DMS53 treated with DMSO at 0.1 percent for 48 hours (cell line): Measurements from ENCODE around the gene LYPD4.
"Not testable (repeated sequence)": the region's sequence is repeated elsewhere in the genome, so short reads cannot be mapped to it uniquely, and the experiment has no call there.

Experiments used
- DNase-seq: peaks from one replicate; lab custom pipeline; 2025; ENCODE audit not compliant: unreplicated experiment; lab: John Stamatoyannopoulos, UW

LYPD4 gene

GRCh38 chr19:41802770-41803169 lies 41.7 kb downstream of the LYPD4 start:
- no peak for DNase-seq

DNA sequence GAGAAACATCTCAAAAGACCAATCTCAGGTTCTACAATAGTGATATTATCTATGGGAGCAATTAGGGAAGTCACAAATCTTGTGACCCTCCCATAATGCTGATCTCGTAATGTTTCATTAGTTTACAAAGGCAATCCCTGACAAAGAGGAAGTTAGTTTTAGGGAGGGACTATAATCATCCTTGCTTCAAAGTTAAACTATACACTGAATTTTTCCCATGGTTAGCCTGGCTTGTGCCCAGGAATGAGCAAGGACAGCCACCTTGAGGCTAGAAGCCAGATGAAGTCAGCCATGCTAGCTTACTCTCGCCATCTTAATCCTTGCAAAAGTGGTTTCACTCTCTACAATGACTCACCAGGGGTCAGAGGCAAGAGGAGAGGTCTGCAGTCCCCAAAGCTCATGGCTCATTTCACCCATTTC lies 42.7 kb downstream of the LYPD4 start:
- DNase-seq: no peak

GRCh38 chr19:41801031-41801430 lies 43.5 kb downstream of the LYPD4 start:
- DNase-seq: no peak

DNA sequence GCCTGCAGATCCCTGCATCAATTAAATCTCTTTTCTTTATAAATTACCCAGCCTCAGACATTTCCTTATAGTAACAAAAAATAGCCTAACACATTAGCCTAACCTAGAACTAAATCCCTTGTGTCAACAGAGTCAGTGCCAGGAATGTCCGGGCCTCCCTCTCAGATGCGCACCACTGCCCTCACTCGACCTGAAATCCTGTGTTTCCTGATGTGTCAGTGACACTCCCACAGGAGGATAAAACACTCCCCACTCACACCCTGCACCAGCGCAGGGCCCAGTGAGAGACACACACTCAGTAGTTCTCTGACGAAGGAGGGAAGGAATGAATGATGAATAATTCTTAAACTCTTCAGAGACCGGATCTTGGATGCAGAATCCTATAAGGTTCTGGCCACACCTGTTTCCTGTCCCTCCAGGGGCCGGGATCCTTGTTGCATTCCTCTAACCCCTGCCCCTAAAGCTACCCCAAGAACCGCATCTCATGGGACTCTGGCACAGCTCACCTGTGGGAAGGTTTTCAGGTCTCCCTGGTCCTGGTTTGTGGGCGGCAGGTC lies 45.0 kb downstream of the LYPD4 start:
- peak; percentile 87 for DNase-seq

DNA sequence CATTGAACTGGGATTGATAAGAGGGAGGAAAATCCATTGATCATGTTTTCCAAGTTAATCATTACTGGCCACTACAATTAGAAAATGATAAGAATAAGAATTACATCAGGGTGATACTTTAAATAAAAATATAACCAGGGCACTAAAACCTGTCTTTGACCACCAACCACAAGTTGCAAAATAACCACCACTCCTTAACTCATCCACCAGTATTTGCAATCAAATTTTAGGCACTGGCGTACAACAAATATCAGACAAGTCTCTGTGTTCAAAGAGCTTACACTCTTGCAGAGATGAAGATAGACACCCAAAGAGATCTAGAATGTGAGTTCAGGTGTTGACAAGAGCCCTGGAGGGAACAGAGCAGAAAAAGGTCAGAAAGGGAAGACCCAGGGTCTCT lies 47.6 kb downstream of the LYPD4 start:
- DNase-seq: no peak

- DNase-seq: no peak
Measured at GRCh38 chr19:41796362-41796761, 48.1 kb downstream of the LYPD4 start, which contains the start of gene CEACAM3. CEACAM3 (plus strand) TSS chr19:41796587; CDS start chr19:41796678, 91 bp downstream.

DNA sequence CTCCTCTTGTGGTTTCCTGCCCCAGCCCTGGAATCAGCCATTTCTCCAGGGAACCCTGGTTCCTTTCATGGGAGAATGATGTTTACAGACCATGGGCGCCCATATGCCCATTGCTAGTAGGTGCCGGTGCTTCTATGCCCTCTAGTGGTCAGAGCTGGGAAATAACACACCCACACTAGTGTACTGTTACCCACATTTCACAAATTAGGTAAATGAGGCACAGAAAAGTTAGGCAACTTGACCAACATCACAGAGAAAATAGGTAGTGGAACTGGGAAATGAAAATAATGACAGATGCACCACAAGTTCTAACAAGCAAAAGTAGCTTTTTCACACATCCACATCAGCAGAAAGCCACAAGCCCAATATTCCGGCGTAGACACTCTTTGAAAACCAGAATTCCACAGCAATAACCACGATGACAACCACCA lies 49.4 kb downstream of the LYPD4 start:
- peak; percentile 35 for DNase-seq

GRCh38 chr19:41793414-41793727 lies 51.1 kb downstream of the LYPD4 start:
- no peak for DNase-seq

DNA sequence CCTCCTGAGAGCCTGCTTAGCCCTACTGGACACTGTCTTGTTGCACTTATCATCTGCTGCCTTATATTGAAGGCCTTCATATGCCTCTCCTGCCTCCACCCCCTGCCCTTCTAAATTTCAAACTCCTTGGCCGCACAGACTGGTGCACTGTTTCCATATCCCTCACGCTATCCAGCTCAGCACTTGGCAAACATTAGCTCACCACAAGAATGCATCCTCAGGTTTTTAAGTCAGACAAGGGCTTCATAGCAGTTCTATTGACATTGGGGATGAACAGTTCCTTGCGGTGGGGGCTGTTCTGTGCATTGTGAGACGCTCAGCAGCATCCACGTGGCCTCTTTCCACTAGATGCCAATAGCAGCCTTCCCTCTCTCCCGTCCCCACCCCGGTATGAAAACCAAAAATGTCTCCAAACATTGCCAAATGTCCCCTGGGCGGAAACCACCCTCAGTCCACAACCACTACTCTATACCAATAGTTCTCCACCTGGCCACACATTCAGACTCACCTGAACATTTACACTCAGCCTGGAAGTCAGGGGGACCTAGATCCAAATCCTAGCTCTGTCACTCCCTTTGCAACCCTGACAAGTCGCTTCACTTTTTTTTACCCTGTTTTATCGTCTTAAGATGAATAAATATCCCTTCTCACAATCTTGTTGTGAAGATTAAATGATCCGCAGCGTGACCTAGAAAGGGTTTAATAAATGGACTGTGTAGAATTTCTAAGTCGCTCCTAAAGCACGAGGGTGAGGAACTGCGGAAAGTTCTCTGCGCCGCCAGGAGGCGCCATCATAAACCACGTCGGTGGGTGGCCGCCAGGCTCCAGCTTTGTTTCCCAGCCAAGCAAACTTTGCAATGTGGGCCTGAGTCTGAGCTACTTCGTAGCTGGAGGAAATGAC lies 51.7 kb downstream of the LYPD4 start:
- peak; percentile 32 for DNase-seq

DNA sequence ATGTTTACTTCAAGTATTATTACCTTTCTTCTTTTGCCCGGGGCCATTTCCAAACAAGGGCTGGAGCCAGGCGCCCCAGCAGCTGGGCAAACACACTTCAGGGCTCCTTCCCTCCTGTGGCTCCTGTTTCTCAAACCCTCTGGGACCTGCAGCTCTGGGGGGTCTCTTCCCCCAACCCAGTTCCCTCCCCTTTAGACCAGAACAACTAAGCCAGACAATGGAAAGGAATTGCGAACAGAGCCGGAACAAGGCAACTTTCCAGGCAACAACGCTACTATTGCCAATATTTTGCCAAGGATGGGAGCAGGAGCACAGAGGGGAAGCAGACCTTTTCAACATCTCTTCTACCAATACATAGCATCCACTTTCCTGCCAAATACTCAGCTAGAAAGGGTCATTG lies 55.4 kb downstream of the LYPD4 start:
- DNase-seq: not testable (repeated sequence)

DNA sequence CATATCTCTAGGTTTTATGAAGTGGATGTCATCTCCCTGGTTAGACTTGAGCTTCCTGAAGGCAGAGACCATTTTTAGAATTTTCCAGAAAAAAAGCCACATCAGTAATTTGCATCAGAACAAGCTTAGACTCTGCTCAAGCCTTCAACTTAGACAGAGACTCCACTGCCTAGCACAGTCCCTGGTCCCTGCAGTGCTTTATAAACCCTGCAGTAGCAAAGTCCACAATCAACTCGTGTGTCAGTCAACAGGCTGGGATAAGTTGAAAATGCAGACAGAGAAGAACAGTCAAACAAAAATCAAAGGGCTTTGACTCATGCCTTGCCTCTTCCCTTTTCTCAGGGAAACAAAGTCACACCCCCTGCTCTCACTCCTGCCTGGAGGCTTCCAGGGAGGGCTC lies 56.0 kb downstream of the LYPD4 start:
- not testable (repeated sequence) for DNase-seq
